Prostate gland (tissue), 2 donors: ENCODE data around the gene LYSMD4. TPM values are rescaled to one million over a fixed set of nuclear protein-coding genes. Genes with fewer than 3 reads are reported as not detected.

Experiments used
- DNase-seq: peaks from one replicate; pipeline ENCODE4 v3.0.0-alpha.2; 2019; ENCODE audit warnings: low spot score
- H3K27ac ChIP-seq, 2 donors: fragments of 200-600 bp; sonication (generic); 2 replicates each; pipeline ENCODE4 v1.5.1; 2017 to 2019
- H3K27me3 ChIP-seq: fragments of 200-600 bp; sonication (generic); replicated peaks from 2 replicates; pipeline ENCODE4 v1.5.1; 2019; ENCODE audit not compliant: insufficient read depth
- H3K36me3 ChIP-seq, 2 donors: fragments of 200-600 bp; sonication (generic); 1 replicate in 1 of 2; 2 replicates in 1 of 2; pipeline versions ENCODE4 v1.5.1 to v1.8.1; 2017 to 2019
- H3K4me1 ChIP-seq: fragments of 200-600 bp; sonication (generic); replicated peaks from 2 replicates; pipeline ENCODE4 v1.5.1; 2019
- H3K4me3 ChIP-seq, 2 donors: fragments of 200-600 bp; sonication (generic); 2 replicates each; pipeline ENCODE4 v1.5.1; 2017 to 2019
- H3K9me3 ChIP-seq: fragments of 200-600 bp; sonication (generic); 2 replicates; pipeline ENCODE4 v1.5.1; 2017
- CTCF ChIP-seq, 4 experiments: fragments of 200-600 bp in 2 of 4; fragments of 450-650 bp in 2 of 4; sonication (generic) in 2 of 4; IDR thresholded peaks; 1 replicate in 3 of 4; 2 replicates in 1 of 4; pipeline ENCODE4 v1.5.1; 2016 to 2019; ENCODE audit warnings: antibody characterized with exemption in 4 of 4, mild to moderate bottlenecking in 2 of 4, moderate library complexity in 2 of 4
- POLR2A ChIP-seq: fragments of 450-650 bp; IDR thresholded peaks from one replicate; pipeline ENCODE4 v1.6.1; 2016; ENCODE audit warnings: antibody characterized with exemption, mild to moderate bottlenecking
- POLR2AphosphoS5 ChIP-seq: sonication (generic); formaldehyde crosslinking; IDR thresholded peaks from one replicate; pipeline ENCODE4 v1.6.1; 2017; ENCODE audit warnings: antibody characterized with exemption
- WGBS: methylation state at CpG from one replicate; pipeline ENCODE4 v1.1.5; 2018; 5-methylcytosine and 5-hydroxymethylcytosine counted together
- intact Hi-C: fragments of 100-400 bp; cut with DNase I; formaldehyde crosslinking; loops from one replicate; pipeline ENCODE4 v1.14.2; 2022
- total RNA-seq, 2 donors: library from RNA; depleted of rRNA; stranded (reverse); fragments of >200 nt; gene quantifications; one replicate each; pipeline ENCODE4 v1.1.0, GENCODE V29; 2016

LYSMD4 gene
- total RNA-seq, 2 donors from 2014 or later = 2.7 to 21.1 TPM

- 45% methylated on average over 19 of the region's 19 CpGs for WGBS
- Histone ChIP-seq H3K27ac (no peak overlapping the region), H3K9me3 (no peaks in the 10 kb centered on the region), H3K4me3 (no peak overlapping the region), H3K4me1 (no peaks in the 10 kb centered on the region), H3K27me3 (no peaks in the 10 kb centered on the region), H3K36me3 (no peaks in the 10 kb centered on the region)
- intact Hi-C loops = no loop called here
- DNase-seq = no peak
- no peak for TF ChIP-seq POLR2A
- TF ChIP-seq CTCF (IDR thresholded peaks at IDR 0.05) = no peak
- TF ChIP-seq POLR2AphosphoS5 = no peak
Measured at GRCh38 chr15:99717161-99718009, 15.9 kb downstream of the LYSMD4 start.

- Histone ChIP-seq H3K27me3 (no peaks in the 10 kb centered on the region), H3K27ac (no peak overlapping the region), H3K4me1 (no peaks in the 10 kb centered on the region), H3K36me3 (no peaks in the 10 kb centered on the region), H3K4me3 (no peak overlapping the region), H3K9me3 (no peaks in the 10 kb centered on the region)
- DNase-seq = no peak
- TF ChIP-seq POLR2A (no peak), CTCF (IDR thresholded peaks at IDR 0.05) (no peak), POLR2AphosphoS5 (no peak)
- WGBS = 80% methylated on average over 10 of the region's 10 CpGs
- intact Hi-C loops = no loop called here
Measured at GRCh38 chr15:99716540-99717095, 16.6 kb downstream of the LYSMD4 start.

- intact Hi-C loops = no loop called here
- DNase-seq = no peak
- Histone ChIP-seq H3K27ac (no peak overlapping the region), H3K9me3 (no peaks in the 10 kb centered on the region), H3K4me1 (no peaks in the 10 kb centered on the region), H3K36me3 (no peaks in the 10 kb centered on the region), H3K4me3 (no peak overlapping the region), H3K27me3 (no peaks in the 10 kb centered on the region)
- no peak for TF ChIP-seq POLR2AphosphoS5
- no peak for TF ChIP-seq CTCF (IDR thresholded peaks at IDR 0.05)
- no peak for TF ChIP-seq POLR2A
- 78% methylated on average over 18 of the region's 18 CpGs for WGBS
Measured at GRCh38 chr15:99712415-99712814, 20.8 kb downstream of the LYSMD4 start.

GRCh38 chr15:99711625-99712024, 21.6 kb downstream of the LYSMD4 start:
- TF ChIP-seq CTCF (IDR thresholded peaks at IDR 0.05) = no peak
- TF ChIP-seq POLR2AphosphoS5 = no peak
- TF ChIP-seq POLR2A = no peak
- intact Hi-C loops = no loop called here
- H3K27ac ChIP-seq = no peak overlapping the region

More at GRCh38 chr15:99711625-99712024, 21.6 kb downstream of the LYSMD4 start:
- DNase-seq = no peak
- H3K36me3 ChIP-seq = no peaks in the 10 kb centered on the region
- H3K27me3 ChIP-seq = no peaks in the 10 kb centered on the region
- 71% methylated on average over 5 of the region's 5 CpGs for WGBS
- H3K4me1 ChIP-seq = no peaks in the 10 kb centered on the region
- H3K9me3 ChIP-seq = no peaks in the 10 kb centered on the region
- no peak overlapping the region for H3K4me3 ChIP-seq
